Mesendoderm (in vitro differentiated cells): Measurements from ENCODE around the gene SYNM.

Experiments used
- DNase-seq: peaks from one replicate; pipeline ENCODE4 v3.0.0; 2013
- H2AK5ac ChIP-seq: 2 replicates; pipeline ENCODE4 v1.6.1; 2013; ENCODE audit warnings: low read length, inconsistent platforms
- H2BK120ac ChIP-seq: 2 replicates; pipeline ENCODE4 v1.6.1; 2013; ENCODE audit warnings: low read depth, mild to moderate bottlenecking, low read length, moderate library complexity, mixed read lengths
- H2BK15ac ChIP-seq: replicated peaks from 2 replicates; pipeline ENCODE4 v1.6.1; 2013; ENCODE audit warnings: low read depth, mild to moderate bottlenecking, moderate library complexity
- H2BK5ac ChIP-seq: 2 replicates; pipeline ENCODE4 v1.6.1; 2013; ENCODE audit warnings: low read length, inconsistent platforms
- H3K18ac ChIP-seq: 2 replicates; pipeline ENCODE4 v1.6.1; 2013; ENCODE audit warnings: mild to moderate bottlenecking, low read length, mixed read lengths
- H3K23ac ChIP-seq: one replicate; pipeline ENCODE4 v1.6.1; 2013; ENCODE audit warnings: low read length
- H3K27ac ChIP-seq: 2 replicates; pipeline ENCODE4 v1.5.1; 2013; ENCODE audit warnings: low read depth, mild to moderate bottlenecking, inconsistent platforms, low read length, moderate library complexity
- H3K27me3 ChIP-seq: 2 replicates; pipeline ENCODE4 v1.6.1; 2013; ENCODE audit warnings: low read length, control low read depth, mild to moderate bottlenecking, inconsistent platforms; ENCODE audit not compliant: insufficient read depth, poor library complexity
- H3K36me3 ChIP-seq: 2 replicates; pipeline ENCODE4 v1.6.1; 2013; ENCODE audit warnings: low read length, inconsistent platforms; ENCODE audit not compliant: control insufficient read depth, insufficient read depth
- H3K4ac ChIP-seq: one replicate; pipeline ENCODE4 v1.6.1; 2013; ENCODE audit warnings: low read depth, mild to moderate bottlenecking, low read length, moderate library complexity
- H3K4me1 ChIP-seq: 2 replicates; pipeline ENCODE4 v1.6.1; 2013; ENCODE audit warnings: low read depth, low read length, inconsistent platforms; ENCODE audit not compliant: control insufficient read depth
- H3K4me2 ChIP-seq: 2 replicates; pipeline ENCODE4 v1.6.1; 2013; ENCODE audit warnings: low read length
- H3K4me3 ChIP-seq: 2 replicates; pipeline ENCODE4 v1.5.1; 2013; ENCODE audit warnings: mild to moderate bottlenecking, low read length
- H3K56ac ChIP-seq: one replicate; pipeline ENCODE4 v1.6.1; 2013; ENCODE audit warnings: low read length
- H3K79me1 ChIP-seq: 2 replicates; pipeline ENCODE4 v1.6.1; 2013; ENCODE audit warnings: low read length, inconsistent platforms
- H3K79me2 ChIP-seq: 2 replicates; pipeline ENCODE4 v1.6.1; 2013; ENCODE audit warnings: mild to moderate bottlenecking, low read length; ENCODE audit not compliant: control insufficient read depth, insufficient read depth
- H3K9ac ChIP-seq: 2 replicates; pipeline ENCODE4 v1.6.1; 2013; ENCODE audit warnings: low read length, inconsistent platforms
- H4K5ac ChIP-seq: one replicate; pipeline ENCODE4 v1.6.1; 2013; ENCODE audit warnings: low read length
- H4K8ac ChIP-seq: one replicate; pipeline ENCODE4 v1.6.1; 2013; ENCODE audit warnings: low read depth, mild to moderate bottlenecking, control low read depth, low read length, moderate library complexity
- WGBS: extraction: QIAGEN DNeasy Blood & Tissue Kit; methylation state at CpG from one replicate; pipeline ENCODE4 v1.1.7; 2013; ENCODE audit warnings: low lambda C conversion rate, missing lambda C conversion rate; ENCODE audit not compliant: insufficient coverage; ENCODE audit errors: extremely low coverage; 5-methylcytosine and 5-hydroxymethylcytosine counted together

Gene SYNM

GRCh38 chr15:99134317-99134821, 29.5 kb downstream of the SYNM start:
- no peak overlapping the region for H3K27ac ChIP-seq
- no peak overlapping the region for H2AK5ac ChIP-seq
- H3K27me3 ChIP-seq, result no peaks in the 10 kb centered on the region
- no peak overlapping the region for H3K56ac ChIP-seq
- H2BK15ac ChIP-seq, result no peak overlapping the region
- H3K36me3 ChIP-seq, result peaks cover 2% of the 10 kb centered on the region
- H3K79me1 ChIP-seq, result no peaks in the 10 kb centered on the region
- no peak for DNase-seq
- H3K18ac ChIP-seq, result no peak overlapping the region
- no peak overlapping the region for H3K23ac ChIP-seq
- peaks cover 3% of the 10 kb centered on the region for H3K4me1 ChIP-seq
- no CpG with 5 or more reads among the region's 11 CpGs for WGBS
- H3K9ac ChIP-seq, result no peak overlapping the region
- H3K4me3 ChIP-seq, result no peak overlapping the region
- no peak overlapping the region for H2BK120ac ChIP-seq
- H2BK5ac ChIP-seq, result no peak overlapping the region
- H4K8ac ChIP-seq, result no peak overlapping the region
- H3K79me2 ChIP-seq, result no peaks in the 10 kb centered on the region
- no peak overlapping the region for H4K5ac ChIP-seq
- H3K4me2 ChIP-seq, result no peak overlapping the region
- H3K4ac ChIP-seq, result no peak overlapping the region

- Histone ChIP-seq H4K5ac (no peak overlapping the region), H3K56ac (no peak overlapping the region), H3K27me3 (no peaks in the 10 kb centered on the region), H2AK5ac (no peak overlapping the region), H3K4ac (no peak overlapping the region), H2BK5ac (no peak overlapping the region), H3K79me1 (no peaks in the 10 kb centered on the region), H3K4me3 (no peak overlapping the region), H3K23ac (no peak overlapping the region), H3K18ac (no peak overlapping the region), H3K4me1 (peaks cover 3% of the 10 kb centered on the region), H2BK120ac (no peak overlapping the region), H4K8ac (no peak overlapping the region), H2BK15ac (no peak overlapping the region), H3K9ac (no peak overlapping the region), H3K36me3 (peaks cover 2% of the 10 kb centered on the region), H3K27ac (no peak overlapping the region), H3K79me2 (no peaks in the 10 kb centered on the region), H3K4me2 (no peak overlapping the region)
- WGBS, result no CpG with 5 or more reads among the region's 4 CpGs
- DNase-seq, result no peak
Observed at GRCh38 chr15:99135194-99135593, 30.3 kb downstream of the SYNM start.

- no peak overlapping the region for H3K18ac ChIP-seq
- no peak overlapping the region for H3K23ac ChIP-seq
- no peak overlapping the region for H3K27ac ChIP-seq
- H2BK15ac ChIP-seq, result no peak overlapping the region
- no peak overlapping the region for H4K5ac ChIP-seq
- no peak overlapping the region for H2AK5ac ChIP-seq
- H3K79me2 ChIP-seq, result no peaks in the 10 kb centered on the region
- no peak overlapping the region for H2BK120ac ChIP-seq
- no peak for DNase-seq
- H3K79me1 ChIP-seq, result no peaks in the 10 kb centered on the region
- no peak overlapping the region for H2BK5ac ChIP-seq
- peaks cover 5% of the 10 kb centered on the region for H3K4me1 ChIP-seq
- no CpG with 5 or more reads among the region's 13 CpGs for WGBS
- H3K4me2 ChIP-seq, result no peak overlapping the region
- no peak overlapping the region for H4K8ac ChIP-seq
- no peaks in the 10 kb centered on the region for H3K27me3 ChIP-seq
- no peak overlapping the region for H3K56ac ChIP-seq
- H3K4me3 ChIP-seq, result no peak overlapping the region
- no peak overlapping the region for H3K4ac ChIP-seq
- no peak overlapping the region for H3K9ac ChIP-seq
- peaks cover 2% of the 10 kb centered on the region for H3K36me3 ChIP-seq
Observed at GRCh38 chr15:99137111-99137546, 32.2 kb downstream of the SYNM start.

GRCh38 chr15:99137877-99138276, 33.0 kb downstream of the SYNM start:
- H3K4me1 ChIP-seq, result peaks cover 11% of the 10 kb centered on the region
- H2BK5ac ChIP-seq, result no peak overlapping the region
- no peak overlapping the region for H3K4me2 ChIP-seq
- DNase-seq, result no peak
- H4K8ac ChIP-seq, result no peak overlapping the region
- no peak overlapping the region for H3K18ac ChIP-seq
- no peak overlapping the region for H4K5ac ChIP-seq
- no peak overlapping the region for H3K4me3 ChIP-seq
- no peaks in the 10 kb centered on the region for H3K27me3 ChIP-seq
- no peak overlapping the region for H2BK120ac ChIP-seq
- peak overlapping the region; percentile 38 for H3K23ac ChIP-seq
- no peak overlapping the region for H3K9ac ChIP-seq
- WGBS, result no CpG with 5 or more reads among the region's 5 CpGs
- H2AK5ac ChIP-seq, result no peak overlapping the region
- H3K36me3 ChIP-seq, result no peaks in the 10 kb centered on the region
- no peak overlapping the region for H3K4ac ChIP-seq
- H3K79me2 ChIP-seq, result no peaks in the 10 kb centered on the region
- H2BK15ac ChIP-seq, result no peak overlapping the region
- H3K56ac ChIP-seq, result no peak overlapping the region
- no peak overlapping the region for H3K27ac ChIP-seq
- H3K79me1 ChIP-seq, result no peaks in the 10 kb centered on the region

GRCh38 chr15:99138491-99138982, 33.7 kb downstream of the SYNM start:
- H4K8ac ChIP-seq, result no peak overlapping the region
- peak overlapping the region; percentile 63 for H3K27ac ChIP-seq
- H2BK5ac ChIP-seq, result no peak overlapping the region
- H3K9ac ChIP-seq, result no peak overlapping the region
- H3K56ac ChIP-seq, result peak overlapping the region; percentile 27
- peaks cover 15% of the 10 kb centered on the region for H3K4me1 ChIP-seq
- DNase-seq, result peak; percentile 39
- H3K18ac ChIP-seq, result no peak overlapping the region
- no peaks in the 10 kb centered on the region for H3K79me2 ChIP-seq
- no peak overlapping the region for H3K4ac ChIP-seq
- no peaks in the 10 kb centered on the region for H3K79me1 ChIP-seq
- H2AK5ac ChIP-seq, result peak overlapping the region; percentile 13
- no peak overlapping the region for H2BK120ac ChIP-seq
- H3K23ac ChIP-seq, result no peak overlapping the region
- no peak overlapping the region for H3K4me3 ChIP-seq
- no peak overlapping the region for H4K5ac ChIP-seq
- H3K36me3 ChIP-seq, result no peaks in the 10 kb centered on the region
- no peak overlapping the region for H2BK15ac ChIP-seq
- H3K4me2 ChIP-seq, result no peak overlapping the region
- no CpG with 5 or more reads among the region's 15 CpGs for WGBS
- H3K27me3 ChIP-seq, result no peaks in the 10 kb centered on the region

- Histone ChIP-seq H3K27me3 (no peaks in the 10 kb centered on the region), H3K27ac (peak overlapping the region; percentile 38), H3K4me1 (peaks cover 20% of the 10 kb centered on the region), H3K79me1 (no peaks in the 10 kb centered on the region), H4K8ac (no peak overlapping the region), H3K36me3 (no peaks in the 10 kb centered on the region), H3K9ac (no peak overlapping the region), H2BK15ac (no peak overlapping the region), H2AK5ac (no peak overlapping the region), H3K4me3 (no peak overlapping the region), H3K4ac (no peak overlapping the region), H2BK5ac (no peak overlapping the region), H2BK120ac (no peak overlapping the region), H3K23ac (no peak overlapping the region), H3K56ac (no peak overlapping the region), H3K18ac (no peak overlapping the region), H4K5ac (no peak overlapping the region), H3K79me2 (no peaks in the 10 kb centered on the region), H3K4me2 (no peak overlapping the region)
- peak; percentile 86 for DNase-seq
- WGBS, result no CpG with 5 or more reads among the region's 4 CpGs
Observed at GRCh38 chr15:99139276-99139675, 34.4 kb downstream of the SYNM start.
